IMR-90 (cell line): ENCODE measurements around the gene ANO8. TPM values are rescaled to one million over a fixed set of nuclear protein-coding genes. Genes with fewer than 3 reads are reported as not detected.

ENCODE experiments used
- ATAC-seq: fragments of 200-7000 bp; cut with Tn5 transposase; 2 replicates; pipeline ENCODE4 v1.9.1; 2020; ENCODE audit warnings: low read depth, mild to moderate bottlenecking, moderate library complexity
- BruUV-seq: library from RNA; stranded (reverse); fragments of 400-500 nt; replicated peaks from 2 replicates; lab custom pipeline; 2021; lab: Mats Ljungman, UMichigan
- CTCF ChIA-PET: fragments of 300-600 bp; formaldehyde crosslinking; extraction: SDS; loops from one replicate; lab custom pipeline; 2021; ENCODE audit warnings: antibody characterized with exemption; lab: Yijun Ruan, JAX
- POLR2A ChIA-PET: fragments of 300-600 bp; sonication (Branson Sonifier 250); formaldehyde crosslinking; loops from one replicate; lab custom pipeline; 2022; ENCODE audit warnings: antibody characterized with exemption; ENCODE audit not compliant: unreplicated experiment; lab: Charles Lee
- DNase-seq: peaks from one replicate; pipeline ENCODE4 v3.0.0; 2013
- H2AFZ ChIP-seq: replicated peaks from 2 replicates; pipeline ENCODE3; 2013; ENCODE audit warnings: low read length, mild to moderate bottlenecking; ENCODE audit not compliant: poor library complexity
- H2AK5ac ChIP-seq: 2 replicates; pipeline ENCODE4 v1.6.1; 2013; ENCODE audit warnings: low read depth, low read length, inconsistent platforms
- H2AK9ac ChIP-seq: replicated peaks from 2 replicates; pipeline ENCODE3; 2013; ENCODE audit warnings: mild to moderate bottlenecking, low read depth, low read length, moderate library complexity; ENCODE audit not compliant: poor library complexity
- H2BK120ac ChIP-seq: 2 replicates; pipeline ENCODE4 v1.6.1; 2013; ENCODE audit warnings: low read depth, low read length, inconsistent platforms
- H2BK15ac ChIP-seq: 3 replicates; pipeline ENCODE4 v1.6.1; 2013; ENCODE audit warnings: low read depth, low read length, inconsistent platforms
- H2BK20ac ChIP-seq: 2 replicates; pipeline ENCODE4 v1.6.1; 2013; ENCODE audit warnings: low read depth, mild to moderate bottlenecking, inconsistent platforms, low read length, moderate library complexity
- H2BK5ac ChIP-seq: 2 replicates; pipeline ENCODE4 v1.6.1; 2013; ENCODE audit warnings: mild to moderate bottlenecking, low read depth, low read length, inconsistent platforms; ENCODE audit not compliant: poor library complexity, severe bottlenecking
- H3K14ac ChIP-seq: replicated peaks from 2 replicates; pipeline ENCODE4 v1.6.1; 2013; ENCODE audit warnings: low read depth, low read length, inconsistent platforms
- H3K18ac ChIP-seq: 2 replicates; pipeline ENCODE4 v1.6.1; 2013; ENCODE audit warnings: low read depth, low read length, control low read depth
- H3K23ac ChIP-seq: 2 replicates; pipeline ENCODE4 v1.6.1; 2013; ENCODE audit warnings: low read depth, low read length, inconsistent platforms
- H3K27ac ChIP-seq: 2 replicates; pipeline ENCODE4 v1.5.1; 2013; ENCODE audit warnings: mild to moderate bottlenecking, control low read depth, low read length; ENCODE audit not compliant: insufficient read depth
- H3K27me3 ChIP-seq: 2 replicates; pipeline ENCODE4 v1.6.1; 2013; ENCODE audit warnings: low read length; ENCODE audit not compliant: control insufficient read depth, insufficient read depth
- H3K36me3 ChIP-seq: 2 replicates; pipeline ENCODE4 v1.6.1; 2013; ENCODE audit warnings: low read length, mixed read lengths; ENCODE audit not compliant: control insufficient read depth, insufficient read depth
- H3K4ac ChIP-seq: 2 replicates; pipeline ENCODE4 v1.6.1; 2013; ENCODE audit warnings: low read depth, low read length, inconsistent platforms
- H3K4me1 ChIP-seq: 2 replicates; pipeline ENCODE4 v1.6.1; 2013; ENCODE audit warnings: low read length, mixed read lengths; ENCODE audit not compliant: control insufficient read depth, insufficient read depth
- H3K4me2 ChIP-seq: 2 replicates; pipeline ENCODE4 v1.6.1; 2013; ENCODE audit warnings: low read depth, mild to moderate bottlenecking, control low read depth, low read length, moderate library complexity
- H3K4me3 ChIP-seq: 2 replicates; pipeline ENCODE4 v1.5.1; 2013; ENCODE audit warnings: low read depth, mild to moderate bottlenecking, control low read depth, low read length, moderate library complexity; ENCODE audit not compliant: insufficient read depth
- H3K56ac ChIP-seq: 2 replicates; pipeline ENCODE4 v1.6.1; 2013; ENCODE audit warnings: low read length, inconsistent platforms; ENCODE audit not compliant: insufficient read depth; ENCODE audit errors: extremely low read depth
- H3K79me1 ChIP-seq, 2 experiments: 2 replicates each; pipeline ENCODE4 v1.6.1; 2013; ENCODE audit warnings: low read length in 2 of 2, inconsistent platforms in 1 of 2, low read depth in 1 of 2
- H3K9ac ChIP-seq: 2 replicates; pipeline ENCODE4 v1.6.1; 2013; ENCODE audit warnings: low read depth, low read length, control low read depth
- H3K9me1 ChIP-seq: 2 replicates; pipeline ENCODE4 v1.6.1; 2013; ENCODE audit warnings: low read length, inconsistent platforms; ENCODE audit not compliant: insufficient read depth
- H3K9me3 ChIP-seq: 2 replicates; pipeline ENCODE4 v1.6.1; 2013; ENCODE audit warnings: low read length; ENCODE audit not compliant: control insufficient read depth, insufficient read depth
- H4K20me1 ChIP-seq: 2 replicates; pipeline ENCODE4 v1.6.1; 2013; ENCODE audit warnings: low read length, inconsistent platforms; ENCODE audit not compliant: insufficient read depth
- H4K5ac ChIP-seq: 2 replicates; pipeline ENCODE4 v1.6.1; 2013; ENCODE audit warnings: mild to moderate bottlenecking, low read depth, low read length, control low read depth
- H4K8ac ChIP-seq, 2 experiments: 2 replicates each; pipeline ENCODE4 v1.6.1; 2013; ENCODE audit warnings: low read depth in 2 of 2, low read length in 2 of 2, control low read depth in 1 of 2, inconsistent platforms in 1 of 2
- H4K91ac ChIP-seq: 2 replicates; pipeline ENCODE4 v1.6.1; 2013; ENCODE audit warnings: low read depth, low read length, inconsistent platforms; ENCODE audit not compliant: insufficient read depth
- BHLHE40 ChIP-seq: fragments of 150-350 bp; IDR thresholded peaks from 2 replicates; pipeline ENCODE4 v1.6.1; 2016; ENCODE audit warnings: mild to moderate bottlenecking, low read depth, low read length
- CEBPB ChIP-seq: IDR thresholded peaks from 2 replicates; pipeline ENCODE4 v1.6.1; 2012; ENCODE audit warnings: low read depth, low read length, improper control_type of control experiment
- CHD1 ChIP-seq: IDR thresholded peaks from 2 replicates; pipeline ENCODE4 v1.6.1; 2012; ENCODE audit warnings: low read depth, low read length, improper control_type of control experiment
- ELK1 ChIP-seq: fragments of 150-350 bp; IDR thresholded peaks from 2 replicates; pipeline ENCODE4 v1.6.1; 2016; ENCODE audit warnings: low read depth, mild to moderate bottlenecking, low read length, moderate library complexity, borderline replicate concordance
- FOS ChIP-seq: fragments of 150-350 bp; IDR thresholded peaks from 2 replicates; pipeline ENCODE4 v1.6.1; 2016; ENCODE audit warnings: low read depth, low read length
- MAFK ChIP-seq: IDR thresholded peaks from 2 replicates; pipeline ENCODE4 v1.6.1; 2012; ENCODE audit warnings: low read depth, low read length, improper control_type of control experiment
- MXI1 ChIP-seq: IDR thresholded peaks from 2 replicates; pipeline ENCODE4 v1.6.1; 2012; ENCODE audit warnings: low read depth, mild to moderate bottlenecking, low read length, moderate library complexity, borderline replicate concordance
- POLR2A ChIP-seq: IDR thresholded peaks from 2 replicates; pipeline ENCODE4 v1.6.1; 2012; ENCODE audit warnings: mild to moderate bottlenecking, low read depth, low read length
- SMC3 ChIP-seq: fragments of 150-350 bp; IDR thresholded peaks from 2 replicates; pipeline ENCODE4 v1.6.1; 2016; ENCODE audit warnings: low read depth, mild to moderate bottlenecking, antibody characterized with exemption, low read length, moderate library complexity
- WGBS, 2 experiments: methylation state at CpG; one replicate each; pipeline versions ENCODE4 v1.1.5 to v1.1.7; 2013; ENCODE audit warnings: missing lambda C conversion rate in 2 of 2; ENCODE audit not compliant: insufficient read length in 1 of 2; ENCODE audit errors: extremely low coverage in 2 of 2; 5-methylcytosine and 5-hydroxymethylcytosine counted together
- dilution Hi-C: fragments of 300-500 bp; cut with HindIII; formaldehyde crosslinking; loops from one replicate; pipeline ENCODE4 v1.14.3; 2018; ENCODE audit warnings: low sequenced_read_pairs; ENCODE audit not compliant: unreplicated experiment
- in situ Hi-C: fragments of 300-500 bp; cut with MboI; formaldehyde crosslinking; loops from 3 replicates; pipeline ENCODE4 v1.14.3; 2019; ENCODE audit warnings: low sequenced_read_pairs, inconsistent platforms, mixed read lengths
- intact Hi-C: fragments of 100-400 bp; cut with micrococcal nuclease; formaldehyde crosslinking; loops from 2 replicates; pipeline ENCODE4 v1.10.0; 2022
- polyA plus RNA-seq, 3 experiments: library from polyadenylated mRNA; depleted of rRNA; stranded (reverse); fragments of >200 nt; gene quantifications; 2 replicates each; pipeline ENCODE4 v1.2.3, GENCODE V29; 2012; ENCODE audit warnings: low replicate concordance in 1 of 3
- total RNA-seq: library from RNA; depleted of rRNA; stranded (reverse); fragments of >200 nt; gene quantifications from 2 replicates; pipeline ENCODE4 v1.2.3, GENCODE V29; 2012

ANO8 gene
- total and polyA plus RNA-seq, 2 of the 4 experiments (the other 2 are of a cell fraction) = 1.6 to 5.6 TPM

- H3K14ac ChIP-seq = no peak overlapping the region
- no peak overlapping the region for H4K5ac ChIP-seq
- H3K4me1 ChIP-seq = no peaks in the 10 kb centered on the region
- H3K9me1 ChIP-seq = no peaks in the 10 kb centered on the region
- no peak overlapping the region for H3K18ac ChIP-seq
- ATAC-seq (no peak), DNase-seq (no peak)
- WGBS, 2 experiments = 20% methylated on average over 1 of the region's 7 CpGs; no CpG with 5 or more reads in 1 of the 2 experiments
- no peak for TF ChIP-seq MAFK
- no peak for TF ChIP-seq SMC3
- TF ChIP-seq MXI1 = no peak
- no peak for TF ChIP-seq ELK1
- no peak for TF ChIP-seq POLR2A
- TF ChIP-seq CHD1 = no peak
- TF ChIP-seq FOS = no peak
- TF ChIP-seq CEBPB = no peak
- TF ChIP-seq BHLHE40 = no peak
- H2AK5ac ChIP-seq = no peak overlapping the region
- no peak overlapping the region for H4K91ac ChIP-seq
- no peak overlapping the region for H2BK15ac ChIP-seq
- no peak overlapping the region for H2BK20ac ChIP-seq
- no peak overlapping the region for H3K4ac ChIP-seq
- H2AFZ ChIP-seq = no peak overlapping the region
- no peak overlapping the region for H3K4me2 ChIP-seq
- H4K8ac ChIP-seq = no peak overlapping the region
- dilution Hi-C loops (no loop called here), in situ Hi-C loops (loop anchor here (10.0 kb wide), 1 partner anchor 79 kb away; no protein-coding TSS in a partner anchor), intact Hi-C loops (loop anchor here (2.0 to 10.0 kb wide), 2 partner anchors 387 to 509 kb away; no protein-coding TSS in a partner anchor)
- no peaks in the 10 kb centered on the region for H3K27me3 ChIP-seq
- no peaks in the 10 kb centered on the region for H3K79me1 ChIP-seq
- no peak overlapping the region for H2BK5ac ChIP-seq
- H3K9me3 ChIP-seq = no peaks in the 10 kb centered on the region
- ChIA-PET CTCF (interaction anchor here (0.9 kb wide), 1 partner anchor 22 kb away, joined by 3 read pairs; no protein-coding TSS in a partner anchor), POLR2A (no interaction called here)
- no peaks in the 10 kb centered on the region for H4K20me1 ChIP-seq
- H3K36me3 ChIP-seq = peaks cover 5% of the 10 kb centered on the region
- no peak overlapping the region for H3K4me3 ChIP-seq
- H2AK9ac ChIP-seq = no peak overlapping the region
- H3K9ac ChIP-seq = no peak overlapping the region
- no peak overlapping the region for H3K23ac ChIP-seq
- no peak overlapping the region for H3K27ac ChIP-seq
- BruUV-seq = no TSS peak
- H3K56ac ChIP-seq = no peak overlapping the region
- H2BK120ac ChIP-seq = no peak overlapping the region
These were observed 51.1 kb downstream of the ANO8 start for GRCh38 chr19:17283504-17283996.
